Measurements from ENCODE around the gene THEM5. TPM values are rescaled to one million over a fixed set of nuclear protein-coding genes. Genes with fewer than 3 reads are reported as not detected.

Gene THEM5
- total RNA-seq, 1 experiment from 2014 or later, result not detected

GRCh38 chr1:151849871-151850270 is 3.6 kb downstream of the THEM5 start:
- ChIA-PET POLR2A (ENCODE audit: unreplicated experiment) (no interaction called here), CTCF (no interaction called here)
- Histone ChIP-seq H3K9me3 (ENCODE audit: insufficient read depth, low read depth) (no peaks in the 10 kb centered on the region), H4K20me1 (ENCODE audit: insufficient read depth) (no peaks in the 10 kb centered on the region), H3K4me2 (no peak overlapping the region), H3K36me3 (ENCODE audit: low read depth) (no peaks in the 10 kb centered on the region), H3K4me3 (no peak overlapping the region), H3K9me2 (ENCODE audit: insufficient read depth) (no peaks in the 10 kb centered on the region), H3K27ac (no peak overlapping the region), H3K79me2 (ENCODE audit: low read depth) (no peaks in the 10 kb centered on the region), H3K4me1 (replicated peaks; ENCODE audit: insufficient read depth) (no peaks in the 10 kb centered on the region), H3K27me3 (ENCODE audit: insufficient read depth, low read depth) (no peaks in the 10 kb centered on the region), H3F3A (ENCODE audit: insufficient read depth, low read depth) (no peaks in the 10 kb centered on the region), H2AFZ (no peak overlapping the region)
- no peak for TF ChIP-seq EZH2 (IDR thresholded peaks at IDR 0.05; ENCODE audit: low read depth)
- no peak for TF ChIP-seq CTCF (conservative IDR thresholded peaks at IDR 0.05)
- DNase-seq, result no peak
- intact Hi-C loops (cut with micrococcal nuclease; ENCODE audit: unreplicated experiment), result no loop called here
- BruUV-seq (replicated peaks), result no TSS peak

GRCh38 chr1:151849126-151849525 is 4.4 kb downstream of the THEM5 start:
- Histone ChIP-seq H3K27ac (no peak overlapping the region), H3K79me2 (ENCODE audit: low read depth) (no peaks in the 10 kb centered on the region), H3K4me3 (no peak overlapping the region), H3K4me2 (no peak overlapping the region), H2AFZ (no peak overlapping the region), H3K9me2 (ENCODE audit: insufficient read depth) (no peaks in the 10 kb centered on the region), H3F3A (ENCODE audit: insufficient read depth, low read depth) (no peaks in the 10 kb centered on the region), H3K4me1 (replicated peaks; ENCODE audit: insufficient read depth) (no peaks in the 10 kb centered on the region), H3K9me3 (ENCODE audit: insufficient read depth, low read depth) (no peaks in the 10 kb centered on the region), H3K36me3 (ENCODE audit: low read depth) (no peaks in the 10 kb centered on the region), H4K20me1 (ENCODE audit: insufficient read depth) (no peaks in the 10 kb centered on the region), H3K27me3 (ENCODE audit: insufficient read depth, low read depth) (no peaks in the 10 kb centered on the region)
- intact Hi-C loops (cut with micrococcal nuclease; ENCODE audit: unreplicated experiment), result no loop called here
- no peak for DNase-seq
- no peak for TF ChIP-seq EZH2 (IDR thresholded peaks at IDR 0.05; ENCODE audit: low read depth)
- TF ChIP-seq CTCF (conservative IDR thresholded peaks at IDR 0.05), result no peak
- no TSS peak for BruUV-seq (replicated peaks)
- ChIA-PET CTCF (no interaction called here), POLR2A (ENCODE audit: unreplicated experiment) (no interaction called here)

GRCh38 chr1:151847867-151848596 is 5.5 kb downstream of the THEM5 start:
- Histone ChIP-seq H3K9me3 (ENCODE audit: insufficient read depth, low read depth) (no peaks in the 10 kb centered on the region), H2AFZ (no peak overlapping the region), H3K36me3 (ENCODE audit: low read depth) (no peaks in the 10 kb centered on the region), H3K4me2 (no peak overlapping the region), H3K4me1 (replicated peaks; ENCODE audit: insufficient read depth) (no peaks in the 10 kb centered on the region), H3K9me2 (ENCODE audit: insufficient read depth) (no peaks in the 10 kb centered on the region), H3K27me3 (ENCODE audit: insufficient read depth, low read depth) (no peaks in the 10 kb centered on the region), H3K4me3 (no peak overlapping the region), H3K27ac (no peak overlapping the region), H4K20me1 (ENCODE audit: insufficient read depth) (no peaks in the 10 kb centered on the region), H3K79me2 (ENCODE audit: low read depth) (no peaks in the 10 kb centered on the region), H3F3A (ENCODE audit: insufficient read depth, low read depth) (no peaks in the 10 kb centered on the region)
- BruUV-seq (replicated peaks), result no TSS peak
- CTCF ChIA-PET, result no interaction called here
- no peak for DNase-seq
- TF ChIP-seq CTCF (conservative IDR thresholded peaks at IDR 0.05) (no peak), EZH2 (IDR thresholded peaks at IDR 0.05; ENCODE audit: low read depth) (no peak)
- POLR2A ChIA-PET (ENCODE audit: unreplicated experiment), result no interaction called here
- intact Hi-C loops (cut with micrococcal nuclease; ENCODE audit: unreplicated experiment), result no loop called here

Measured in PC-9 (cell line).